Upper lobe of right lung (tissue), 1 donor: ENCODE results near the gene ZNF414. TPM values are rescaled to one million over a fixed set of nuclear protein-coding genes. Genes with fewer than 3 reads are reported as not detected.

ENCODE experiments used
- ATAC-seq: fragments of 200-7000 bp; cut with Tn5 transposase; one replicate; pipeline ENCODE4 v1.9.1; 2020; ENCODE audit warnings: mild to moderate bottlenecking, moderate library complexity
- DNase-seq: peaks from one replicate; pipeline ENCODE4 v3.0.0-alpha.2; 2020
- H3K27ac ChIP-seq: fragments of 200-600 bp; one replicate; pipeline ENCODE4 v1.8.0; 2022
- H3K27me3 ChIP-seq: fragments of 200-600 bp; one replicate; pipeline ENCODE4 v1.8.0; 2022; ENCODE audit warnings: mild to moderate bottlenecking
- H3K36me3 ChIP-seq: fragments of 200-600 bp; one replicate; pipeline ENCODE4 v1.8.0; 2022
- H3K4me1 ChIP-seq: fragments of 200-600 bp; one replicate; pipeline ENCODE4 v1.8.0; 2022
- H3K4me3 ChIP-seq: fragments of 200-600 bp; one replicate; pipeline ENCODE4 v1.8.0; 2022; ENCODE audit warnings: mild to moderate bottlenecking
- H3K9me3 ChIP-seq: fragments of 200-600 bp; one replicate; pipeline ENCODE4 v1.8.0; 2022
- intact Hi-C: fragments of 100-400 bp; cut with DNase I; formaldehyde crosslinking; loops from one replicate; pipeline ENCODE4 v1.11.0; 2022
- total RNA-seq: library from RNA; stranded (reverse); fragmentation: NEBNext Ultra II Directional; extraction: Animal tissue kit (Norgen Biotek cat#: 25700); gene quantifications from one replicate; pipeline ENCODE4 v1.2.1, GENCODE V29; 2021
- TF ChIP-seq, protein P1 (sequence below): fragments of 200-600 bp; IDR thresholded peaks from one replicate; pipeline ENCODE4 v1.8.0; 2022; ENCODE audit warnings: antibody characterized with exemption
- donor health status: DM: no; HTN: yes; CAD: no; lungs with severe emphysema.

Gene ZNF414
- total RNA-seq, 1 donor from 2014 or later: 23.4 TPM

GRCh38 chr19:8477889-8478288, 36.1 kb downstream of the ZNF414 start:
- Histone ChIP-seq H3K27me3 (no peaks in the 10 kb centered on the region), H3K9me3 (no peaks in the 10 kb centered on the region), H3K36me3 (peaks cover 87% of the 10 kb centered on the region), H3K4me1 (peaks cover 30% of the 10 kb centered on the region), H3K27ac (no peak overlapping the region), H3K4me3 (no peak overlapping the region)
- TF ChIP-seq, protein P1, sequence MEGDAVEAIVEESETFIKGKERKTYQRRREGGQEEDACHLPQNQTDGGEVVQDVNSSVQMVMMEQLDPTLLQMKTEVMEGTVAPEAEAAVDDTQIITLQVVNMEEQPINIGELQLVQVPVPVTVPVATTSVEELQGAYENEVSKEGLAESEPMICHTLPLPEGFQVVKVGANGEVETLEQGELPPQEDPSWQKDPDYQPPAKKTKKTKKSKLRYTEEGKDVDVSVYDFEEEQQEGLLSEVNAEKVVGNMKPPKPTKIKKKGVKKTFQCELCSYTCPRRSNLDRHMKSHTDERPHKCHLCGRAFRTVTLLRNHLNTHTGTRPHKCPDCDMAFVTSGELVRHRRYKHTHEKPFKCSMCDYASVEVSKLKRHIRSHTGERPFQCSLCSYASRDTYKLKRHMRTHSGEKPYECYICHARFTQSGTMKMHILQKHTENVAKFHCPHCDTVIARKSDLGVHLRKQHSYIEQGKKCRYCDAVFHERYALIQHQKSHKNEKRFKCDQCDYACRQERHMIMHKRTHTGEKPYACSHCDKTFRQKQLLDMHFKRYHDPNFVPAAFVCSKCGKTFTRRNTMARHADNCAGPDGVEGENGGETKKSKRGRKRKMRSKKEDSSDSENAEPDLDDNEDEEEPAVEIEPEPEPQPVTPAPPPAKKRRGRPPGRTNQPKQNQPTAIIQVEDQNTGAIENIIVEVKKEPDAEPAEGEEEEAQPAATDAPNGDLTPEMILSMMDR: no peak
- ATAC-seq (no peak), DNase-seq (no peak)
- intact Hi-C loops: no loop called here

DNA sequence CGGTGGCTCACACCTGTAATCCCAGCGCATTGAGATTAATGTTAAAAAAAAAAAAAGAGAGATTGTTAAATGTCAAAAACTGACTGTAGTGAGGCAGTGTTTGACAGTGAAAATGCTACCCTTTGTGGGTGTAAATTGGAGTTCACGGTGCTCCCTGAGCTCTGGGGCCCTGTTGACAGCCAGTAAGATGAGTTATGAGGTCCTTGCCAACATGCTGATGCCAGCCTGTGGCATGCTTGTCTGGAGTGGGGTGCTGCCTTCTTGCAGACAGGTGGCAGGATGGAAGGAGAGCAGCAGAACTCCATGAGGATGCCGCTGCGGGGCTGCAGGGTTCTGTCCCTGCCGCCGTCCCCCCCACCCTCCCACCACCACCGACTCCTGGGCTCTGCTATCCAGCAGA, 37.4 kb downstream of the ZNF414 start:
- Histone ChIP-seq H3K9me3 (no peaks in the 10 kb centered on the region), H3K4me3 (no peak overlapping the region), H3K4me1 (peaks cover 29% of the 10 kb centered on the region), H3K27me3 (no peaks in the 10 kb centered on the region), H3K27ac (no peak overlapping the region), H3K36me3 (peaks cover 90% of the 10 kb centered on the region)
- DNase-seq: no peak
- ATAC-seq: no peak
- TF ChIP-seq, protein P1: no peak
- intact Hi-C loops: no loop called here

DNA sequence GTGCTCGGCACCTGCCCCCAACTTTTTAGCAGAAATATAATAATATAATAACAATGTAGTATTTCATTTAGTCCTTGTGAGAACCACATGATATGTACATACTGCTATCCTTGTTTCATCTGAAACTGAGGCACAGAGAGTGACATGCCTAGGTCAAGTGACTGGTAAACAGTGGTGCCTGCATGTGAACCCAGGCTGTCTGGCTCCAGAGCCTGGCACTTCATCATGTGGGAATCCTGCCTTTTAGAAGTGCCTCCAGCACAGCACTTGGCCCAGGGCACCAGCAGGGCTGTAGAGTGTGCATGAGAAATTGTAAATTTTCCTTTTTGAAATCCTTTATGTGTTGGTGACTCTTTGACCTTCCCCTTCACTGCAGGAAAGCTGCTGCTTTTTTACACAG, 39.0 kb downstream of the ZNF414 start:
- H3K27me3 ChIP-seq: no peaks in the 10 kb centered on the region
- DNase-seq (no peak), ATAC-seq (no peak)
- TF ChIP-seq, protein P1: no peak
- no peaks in the 10 kb centered on the region for H3K9me3 ChIP-seq
- peaks cover 14% of the 10 kb centered on the region for H3K4me1 ChIP-seq
- H3K36me3 ChIP-seq: peaks cover 94% of the 10 kb centered on the region
- H3K4me3 ChIP-seq: no peak overlapping the region
- intact Hi-C loops: no loop called here
- H3K27ac ChIP-seq: no peak overlapping the region

DNA sequence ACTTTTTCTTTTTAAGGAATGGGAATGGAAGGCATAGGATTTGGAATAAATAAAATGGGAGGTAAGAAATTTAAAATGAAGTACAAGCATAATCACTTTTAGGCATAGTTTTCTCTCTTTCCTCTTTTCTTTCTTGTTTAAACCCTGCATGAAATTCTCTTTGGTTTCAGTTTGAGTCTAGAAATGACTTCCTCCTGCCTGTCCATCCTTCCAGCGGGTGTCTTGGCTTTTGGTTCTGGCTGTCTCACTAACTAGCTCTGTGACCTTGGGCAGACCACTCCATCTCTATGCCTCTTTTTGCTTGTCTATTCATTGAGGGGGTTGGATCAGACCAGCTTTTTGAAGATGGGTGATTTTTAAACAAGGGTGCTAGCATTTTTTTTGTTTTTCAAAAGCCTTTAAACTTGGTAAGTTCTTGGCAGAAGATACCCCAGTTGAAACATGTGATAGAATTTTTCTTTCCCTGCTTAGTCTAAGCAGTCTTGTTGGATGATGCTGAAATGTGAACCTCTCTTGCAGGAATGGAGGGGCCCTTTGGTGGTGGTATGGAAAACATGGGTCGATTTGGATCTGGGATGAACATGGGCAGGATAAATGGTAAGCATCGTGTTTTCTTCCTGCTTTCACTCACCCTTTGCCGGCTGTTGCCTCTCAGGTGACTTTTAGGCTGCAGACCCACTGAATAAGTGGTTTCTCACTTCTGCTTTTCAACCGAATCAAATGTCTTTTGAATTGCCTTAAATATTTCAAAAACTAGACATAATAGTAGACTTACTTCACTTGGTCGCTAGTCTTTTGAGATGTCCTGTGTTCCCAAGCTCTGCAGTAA, 40.1 kb downstream of the ZNF414 start:
- Histone ChIP-seq H3K9me3 (no peaks in the 10 kb centered on the region), H3K4me1 (peaks cover 11% of the 10 kb centered on the region), H3K27ac (no peak overlapping the region), H3K36me3 (peaks cover 100% of the 10 kb centered on the region), H3K4me3 (no peak overlapping the region), H3K27me3 (no peaks in the 10 kb centered on the region)
- intact Hi-C loops: no loop called here
- TF ChIP-seq, protein P1: no peak
- ATAC-seq: peak; percentile 34
- no peak for DNase-seq

- TF ChIP-seq, protein P1: no peak
- ATAC-seq (no peak), DNase-seq (no peak)
- intact Hi-C loops: no loop called here
- Histone ChIP-seq H3K4me1 (no peaks in the 10 kb centered on the region), H3K4me3 (no peak overlapping the region), H3K36me3 (peaks cover 100% of the 10 kb centered on the region), H3K27me3 (no peaks in the 10 kb centered on the region), H3K9me3 (no peaks in the 10 kb centered on the region), H3K27ac (no peak overlapping the region)
These were observed 44.2 kb downstream of the ZNF414 start for GRCh38 chr19:8469613-8470368.
